IMR-90 (cell line): Measurements from ENCODE around the gene RFX3. TPM values are rescaled to one million over a fixed set of nuclear protein-coding genes. Genes with fewer than 3 reads are reported as not detected.
A peak's percentile ranks its signal among the peaks of the same experiment; 100 is the strongest.

ENCODE experiments used
- ATAC-seq: fragments of 200-7000 bp; cut with Tn5 transposase; 2 replicates; pipeline ENCODE4 v1.9.1; 2020; ENCODE audit warnings: low read depth, mild to moderate bottlenecking, moderate library complexity
- Bru-seq: library from RNA; stranded (reverse); fragments of 400-500 nt; gene quantifications from one replicate; lab custom pipeline; 2021; lab: Mats Ljungman, UMichigan
- BruChase-seq, 2 experiments: library from RNA; stranded (reverse); fragments of 400-500 nt; gene quantifications; one replicate each; lab custom pipeline; 2021; lab: Mats Ljungman, UMichigan
- BruUV-seq: library from RNA; stranded (reverse); fragments of 400-500 nt; replicated peaks from 2 replicates; lab custom pipeline; 2021; lab: Mats Ljungman, UMichigan
- CTCF ChIA-PET: fragments of 300-600 bp; formaldehyde crosslinking; extraction: SDS; loops from one replicate; lab custom pipeline; 2021; ENCODE audit warnings: antibody characterized with exemption; lab: Yijun Ruan, JAX
- POLR2A ChIA-PET: fragments of 300-600 bp; sonication (Branson Sonifier 250); formaldehyde crosslinking; loops from one replicate; lab custom pipeline; 2022; ENCODE audit warnings: antibody characterized with exemption; ENCODE audit not compliant: unreplicated experiment; lab: Charles Lee
- DNase-seq: peaks from one replicate; pipeline ENCODE4 v3.0.0; 2013
- H2AFZ ChIP-seq: replicated peaks from 2 replicates; pipeline ENCODE3; 2013; ENCODE audit warnings: low read length, mild to moderate bottlenecking; ENCODE audit not compliant: poor library complexity
- H2AK5ac ChIP-seq: 2 replicates; pipeline ENCODE4 v1.6.1; 2013; ENCODE audit warnings: low read depth, low read length, inconsistent platforms
- H2AK9ac ChIP-seq: replicated peaks from 2 replicates; pipeline ENCODE3; 2013; ENCODE audit warnings: mild to moderate bottlenecking, low read depth, low read length, moderate library complexity; ENCODE audit not compliant: poor library complexity
- H2BK120ac ChIP-seq: 2 replicates; pipeline ENCODE4 v1.6.1; 2013; ENCODE audit warnings: low read depth, low read length, inconsistent platforms
- H2BK15ac ChIP-seq: 3 replicates; pipeline ENCODE4 v1.6.1; 2013; ENCODE audit warnings: low read depth, low read length, inconsistent platforms
- H2BK20ac ChIP-seq: 2 replicates; pipeline ENCODE4 v1.6.1; 2013; ENCODE audit warnings: low read depth, mild to moderate bottlenecking, inconsistent platforms, low read length, moderate library complexity
- H2BK5ac ChIP-seq: 2 replicates; pipeline ENCODE4 v1.6.1; 2013; ENCODE audit warnings: mild to moderate bottlenecking, low read depth, low read length, inconsistent platforms; ENCODE audit not compliant: poor library complexity, severe bottlenecking
- H3K14ac ChIP-seq: replicated peaks from 2 replicates; pipeline ENCODE4 v1.6.1; 2013; ENCODE audit warnings: low read depth, low read length, inconsistent platforms
- H3K18ac ChIP-seq: 2 replicates; pipeline ENCODE4 v1.6.1; 2013; ENCODE audit warnings: low read depth, low read length, control low read depth
- H3K23ac ChIP-seq: 2 replicates; pipeline ENCODE4 v1.6.1; 2013; ENCODE audit warnings: low read depth, low read length, inconsistent platforms
- H3K27ac ChIP-seq: 2 replicates; pipeline ENCODE4 v1.5.1; 2013; ENCODE audit warnings: mild to moderate bottlenecking, control low read depth, low read length; ENCODE audit not compliant: insufficient read depth
- H3K27me3 ChIP-seq: 2 replicates; pipeline ENCODE4 v1.6.1; 2013; ENCODE audit warnings: low read length; ENCODE audit not compliant: control insufficient read depth, insufficient read depth
- H3K36me3 ChIP-seq: 2 replicates; pipeline ENCODE4 v1.6.1; 2013; ENCODE audit warnings: low read length, mixed read lengths; ENCODE audit not compliant: control insufficient read depth, insufficient read depth
- H3K4ac ChIP-seq: 2 replicates; pipeline ENCODE4 v1.6.1; 2013; ENCODE audit warnings: low read depth, low read length, inconsistent platforms
- H3K4me1 ChIP-seq: 2 replicates; pipeline ENCODE4 v1.6.1; 2013; ENCODE audit warnings: low read length, mixed read lengths; ENCODE audit not compliant: control insufficient read depth, insufficient read depth
- H3K4me2 ChIP-seq: 2 replicates; pipeline ENCODE4 v1.6.1; 2013; ENCODE audit warnings: low read depth, mild to moderate bottlenecking, control low read depth, low read length, moderate library complexity
- H3K4me3 ChIP-seq: 2 replicates; pipeline ENCODE4 v1.5.1; 2013; ENCODE audit warnings: low read depth, mild to moderate bottlenecking, control low read depth, low read length, moderate library complexity; ENCODE audit not compliant: insufficient read depth
- H3K56ac ChIP-seq: 2 replicates; pipeline ENCODE4 v1.6.1; 2013; ENCODE audit warnings: low read length, inconsistent platforms; ENCODE audit not compliant: insufficient read depth; ENCODE audit errors: extremely low read depth
- H3K79me1 ChIP-seq, 2 experiments: 2 replicates each; pipeline ENCODE4 v1.6.1; 2013; ENCODE audit warnings: low read length in 2 of 2, inconsistent platforms in 1 of 2, low read depth in 1 of 2
- H3K9ac ChIP-seq: 2 replicates; pipeline ENCODE4 v1.6.1; 2013; ENCODE audit warnings: low read depth, low read length, control low read depth
- H3K9me1 ChIP-seq: 2 replicates; pipeline ENCODE4 v1.6.1; 2013; ENCODE audit warnings: low read length, inconsistent platforms; ENCODE audit not compliant: insufficient read depth
- H3K9me3 ChIP-seq: 2 replicates; pipeline ENCODE4 v1.6.1; 2013; ENCODE audit warnings: low read length; ENCODE audit not compliant: control insufficient read depth, insufficient read depth
- H4K20me1 ChIP-seq: 2 replicates; pipeline ENCODE4 v1.6.1; 2013; ENCODE audit warnings: low read length, inconsistent platforms; ENCODE audit not compliant: insufficient read depth
- H4K5ac ChIP-seq: 2 replicates; pipeline ENCODE4 v1.6.1; 2013; ENCODE audit warnings: mild to moderate bottlenecking, low read depth, low read length, control low read depth
- H4K8ac ChIP-seq, 2 experiments: 2 replicates each; pipeline ENCODE4 v1.6.1; 2013; ENCODE audit warnings: low read depth in 2 of 2, low read length in 2 of 2, control low read depth in 1 of 2, inconsistent platforms in 1 of 2
- H4K91ac ChIP-seq: 2 replicates; pipeline ENCODE4 v1.6.1; 2013; ENCODE audit warnings: low read depth, low read length, inconsistent platforms; ENCODE audit not compliant: insufficient read depth
- BHLHE40 ChIP-seq: fragments of 150-350 bp; IDR thresholded peaks from 2 replicates; pipeline ENCODE4 v1.6.1; 2016; ENCODE audit warnings: mild to moderate bottlenecking, low read depth, low read length
- CEBPB ChIP-seq: IDR thresholded peaks from 2 replicates; pipeline ENCODE4 v1.6.1; 2012; ENCODE audit warnings: low read depth, low read length, improper control_type of control experiment
- CHD1 ChIP-seq: IDR thresholded peaks from 2 replicates; pipeline ENCODE4 v1.6.1; 2012; ENCODE audit warnings: low read depth, low read length, improper control_type of control experiment
- ELK1 ChIP-seq: fragments of 150-350 bp; IDR thresholded peaks from 2 replicates; pipeline ENCODE4 v1.6.1; 2016; ENCODE audit warnings: low read depth, mild to moderate bottlenecking, low read length, moderate library complexity, borderline replicate concordance
- FOS ChIP-seq: fragments of 150-350 bp; IDR thresholded peaks from 2 replicates; pipeline ENCODE4 v1.6.1; 2016; ENCODE audit warnings: low read depth, low read length
- MAFK ChIP-seq: IDR thresholded peaks from 2 replicates; pipeline ENCODE4 v1.6.1; 2012; ENCODE audit warnings: low read depth, low read length, improper control_type of control experiment
- MAZ ChIP-seq: IDR thresholded peaks from 2 replicates; pipeline ENCODE4 v1.6.1; 2012; ENCODE audit warnings: low read depth, mild to moderate bottlenecking, low read length, improper control_type of control experiment, moderate library complexity, borderline replicate concordance
- MXI1 ChIP-seq: IDR thresholded peaks from 2 replicates; pipeline ENCODE4 v1.6.1; 2012; ENCODE audit warnings: low read depth, mild to moderate bottlenecking, low read length, moderate library complexity, borderline replicate concordance
- NFE2L2 ChIP-seq: fragments of 150-350 bp; IDR thresholded peaks from 2 replicates; pipeline ENCODE4 v1.6.1; 2016; ENCODE audit warnings: low read depth, mild to moderate bottlenecking, low read length
- POLR2A ChIP-seq: IDR thresholded peaks from 2 replicates; pipeline ENCODE4 v1.6.1; 2012; ENCODE audit warnings: mild to moderate bottlenecking, low read depth, low read length
- RAD21 ChIP-seq: IDR thresholded peaks from 2 replicates; pipeline ENCODE4 v1.6.1; 2012; ENCODE audit warnings: low read length, improper control_type of control experiment
- RCOR1 ChIP-seq: IDR thresholded peaks from 2 replicates; pipeline ENCODE4 v1.6.1; 2012; ENCODE audit warnings: mild to moderate bottlenecking, low read length, improper control_type of control experiment; ENCODE audit not compliant: insufficient replicate concordance
- RFX5 ChIP-seq: IDR thresholded peaks from 2 replicates; pipeline ENCODE4 v1.8.0; 2012; ENCODE audit warnings: low read depth, mild to moderate bottlenecking, low read length, moderate library complexity
- USF2 ChIP-seq: fragments of 150-350 bp; IDR thresholded peaks from 2 replicates; pipeline ENCODE4 v1.6.1; 2017; ENCODE audit warnings: mild to moderate bottlenecking, antibody characterized with exemption, low read length, low read depth
- WGBS, 2 experiments: methylation state at CpG; one replicate each; pipeline versions ENCODE4 v1.1.5 to v1.1.7; 2013; ENCODE audit warnings: missing lambda C conversion rate in 2 of 2; ENCODE audit not compliant: insufficient read length in 1 of 2; ENCODE audit errors: extremely low coverage in 2 of 2; 5-methylcytosine and 5-hydroxymethylcytosine counted together
- dilution Hi-C: fragments of 300-500 bp; cut with HindIII; formaldehyde crosslinking; loops from one replicate; pipeline ENCODE4 v1.14.3; 2018; ENCODE audit warnings: low sequenced_read_pairs; ENCODE audit not compliant: unreplicated experiment
- in situ Hi-C: fragments of 300-500 bp; cut with MboI; formaldehyde crosslinking; loops from 3 replicates; pipeline ENCODE4 v1.14.3; 2019; ENCODE audit warnings: low sequenced_read_pairs, inconsistent platforms, mixed read lengths
- intact Hi-C: fragments of 100-400 bp; cut with micrococcal nuclease; formaldehyde crosslinking; loops from 2 replicates; pipeline ENCODE4 v1.10.0; 2022
- long read RNA-seq: library from polyadenylated mRNA; unstranded; transcript quantifications from one replicate; pipeline ENCODE4 v2.0.0, GENCODE V29; 2021; ENCODE audit not compliant: unreplicated experiment
- polyA plus RNA-seq, 3 experiments: library from polyadenylated mRNA; depleted of rRNA; stranded (reverse); fragments of >200 nt; gene quantifications; 2 replicates each; pipeline ENCODE4 v1.2.3, GENCODE V29; 2012; ENCODE audit warnings: low replicate concordance in 1 of 3
- total RNA-seq: library from RNA; depleted of rRNA; stranded (reverse); fragments of >200 nt; gene quantifications from 2 replicates; pipeline ENCODE4 v1.2.3, GENCODE V29; 2012; rRNA removed

RFX3 gene
- total RNA-seq (2.5 and 2.7 TPM in 2 replicates), polyA plus RNA-seq (2012; rRNA removed) (0.95 and 1.7 TPM in 2 replicates), Bru-seq, nascent RNA (percentile 54 among the genes with signal in this experiment), BruChase-seq, experiment 1, labeled RNA remaining after a 6-hour chase (percentile 42 among the genes with signal in this experiment), BruChase-seq, experiment 2, labeled RNA remaining after a 2-hour chase (percentile 49 among the genes with signal in this experiment)
- polyA plus RNA-seq (2012; cell fraction: cytosol; rRNA removed): 0.31 and 0.43 TPM in 2 replicates
- 2.6 and 5.7 TPM in 2 replicates for polyA plus RNA-seq (2012; cell fraction: nucleus; rRNA removed; ENCODE audit: low replicate concordance)
- long read RNA-seq: 0 reads

- H3K27ac ChIP-seq: peak within 1 kb of the TSS; percentile 99
- no peaks in the 10 kb centered on the region; the same call in 1 of the 2 replicates for H3K4me1 ChIP-seq
- peak within 1 kb of the TSS; percentile 100 for H3K18ac ChIP-seq
- peak within 1 kb of the TSS; percentile 100 for H4K5ac ChIP-seq
- H3K9ac ChIP-seq: peak within 1 kb of the TSS; percentile 99
- 0% methylated on average over 1 of the region's 24 CpGs; no CpG with 5 or more reads in 1 of the 2 experiments for WGBS, 2 experiments
- H4K91ac ChIP-seq: peak within 1 kb of the TSS; percentile 99
- BruUV-seq: no TSS peak
- peak within 1 kb of the TSS; percentile 94 for H2AFZ ChIP-seq
- ATAC-seq: peak; percentile 86
- intact Hi-C loops (loop anchor here (1.0 to 10.0 kb wide), 7 partner anchors 58 to 849 kb away; no protein-coding TSS in a partner anchor), in situ Hi-C loops (loop anchor here (25.0 kb wide), 1 partner anchor 663 kb away; no protein-coding TSS in a partner anchor), dilution Hi-C loops (no loop called here)
- H3K4me2 ChIP-seq: peak within 1 kb of the TSS; percentile 100
- H2AK5ac ChIP-seq: peak within 1 kb of the TSS; percentile 77
- peak within 1 kb of the TSS; percentile 97 for H2AK9ac ChIP-seq
- H3K27me3 ChIP-seq: no peaks in the 10 kb centered on the region
- H2BK5ac ChIP-seq: peak within 1 kb of the TSS; percentile 98
- H2BK120ac ChIP-seq: peak within 1 kb of the TSS; percentile 85
- CTCF ChIA-PET: no interaction called here
- peak within 1 kb of the TSS; percentile 98 for H3K23ac ChIP-seq
- H3K36me3 ChIP-seq: 0 out of 2 replicates have a peak, but pooled peaks cover 1% of the 10 kb centered on the region
- peak within 1 kb of the TSS; percentile 99 for H3K4ac ChIP-seq
- H3K14ac ChIP-seq: peak within 1 kb of the TSS; percentile 99
- H2BK15ac ChIP-seq: peak within 1 kb of the TSS; percentile 41; the same call in 1 of the 3 replicates
- H3K56ac ChIP-seq: peak within 1 kb of the TSS; percentile 96
- H3K9me3 ChIP-seq: no peaks in the 10 kb centered on the region
- POLR2A ChIA-PET: interaction anchor here (0.6 kb wide), 1 partner anchor 999 kb away, joined by 3 read pairs; no protein-coding TSS in a partner anchor
- H3K4me3 ChIP-seq: peak within 1 kb of the TSS; percentile 97
- DNase-seq: peak; percentile 97
- H3K9me1 ChIP-seq: no peaks in the 10 kb centered on the region
- H4K20me1 ChIP-seq: no peaks in the 10 kb centered on the region
- H4K8ac ChIP-seq: peak within 1 kb of the TSS; percentile 95 to 100
- H3K79me1 ChIP-seq: peaks cover 18 to 33% of the 10 kb centered on the region in 2 experiments; a peak in 3 of 4 replicates
- no peak within 1 kb of the TSS for H2BK20ac ChIP-seq
- TF ChIP-seq USF2 (no peak), MAZ (peak; percentile 99), RFX5 (no peak), CEBPB (0 out of 2 replicates have a peak, but pooled peaks have one; percentile 1), ELK1 (no peak), FOS (no peak), BHLHE40 (peak; percentile 76), NFE2L2 (no peak), MXI1 (peak; percentile 96), CHD1 (no peak), MAFK (no peak), POLR2A (no peak), RCOR1 (no peak), RAD21 (no peak)
Observed at GRCh38 chr9:3525836-3526164, at the start of gene RFX3. Gene RFX3, minus strand, starts transcription at chr9:3526001. Its CDS starts 130,413 bp downstream, at chr9:3395588.
